RWPE2 (cell line): Measurements from ENCODE around the gene PEAK1.
"Not testable (repeated sequence)": the region's sequence is repeated elsewhere in the genome, so short reads cannot be mapped to it uniquely, and the experiment has no call there.

Source experiments
- ATAC-seq: fragments of 200-7000 bp; cut with Tn5 transposase; 3 replicates; pipeline ENCODE4 v1.9.1; 2021; ENCODE audit warnings: low read depth
- DNase-seq: peaks from one replicate; pipeline ENCODE4 v3.0.0-alpha.2; 2020; ENCODE audit warnings: low spot score
- H3K27ac ChIP-seq: fragments of 450-650 bp; 2 replicates; pipeline ENCODE4 v1.5.1; 2017; ENCODE audit warnings: mild to moderate bottlenecking; ENCODE audit not compliant: poor library complexity, severe bottlenecking
- H3K27me3 ChIP-seq: fragments of 250-450 bp; sonication (Bioruptor Pico); 2 replicates; pipeline ENCODE4 v1.5.1; 2021; ENCODE audit warnings: mild to moderate bottlenecking, moderate library complexity; ENCODE audit not compliant: insufficient read depth, poor library complexity, severe bottlenecking
- H3K36me3 ChIP-seq: fragments of 250-450 bp; sonication (Bioruptor Pico); 2 replicates; pipeline ENCODE4 v1.5.1; 2020; ENCODE audit warnings: low read depth, mild to moderate bottlenecking, moderate library complexity
- H3K4me1 ChIP-seq: fragments of 250-450 bp; sonication (Bioruptor Pico); 2 replicates; pipeline ENCODE4 v1.5.1; 2021; ENCODE audit warnings: mild to moderate bottlenecking, moderate library complexity; ENCODE audit not compliant: insufficient read depth, poor library complexity, severe bottlenecking
- H3K4me3 ChIP-seq: fragments of 250-450 bp; sonication (Bioruptor Pico); 2 replicates; pipeline ENCODE4 v1.5.1; 2021; ENCODE audit warnings: mild to moderate bottlenecking, moderate library complexity; ENCODE audit not compliant: severe bottlenecking
- H3K9me3 ChIP-seq: fragments of 250-450 bp; sonication (Bioruptor Pico); 2 replicates; pipeline ENCODE4 v1.5.1; 2021; ENCODE audit warnings: mild to moderate bottlenecking, moderate library complexity; ENCODE audit not compliant: severe bottlenecking
- TF ChIP-seq, protein P1 (sequence below): fragments of 450-650 bp; IDR thresholded peaks from one replicate; pipeline ENCODE4 v1.5.1; 2017; ENCODE audit warnings: mild to moderate bottlenecking, moderate library complexity; ENCODE audit not compliant: poor library complexity, severe bottlenecking

PEAK1 gene

DNA sequence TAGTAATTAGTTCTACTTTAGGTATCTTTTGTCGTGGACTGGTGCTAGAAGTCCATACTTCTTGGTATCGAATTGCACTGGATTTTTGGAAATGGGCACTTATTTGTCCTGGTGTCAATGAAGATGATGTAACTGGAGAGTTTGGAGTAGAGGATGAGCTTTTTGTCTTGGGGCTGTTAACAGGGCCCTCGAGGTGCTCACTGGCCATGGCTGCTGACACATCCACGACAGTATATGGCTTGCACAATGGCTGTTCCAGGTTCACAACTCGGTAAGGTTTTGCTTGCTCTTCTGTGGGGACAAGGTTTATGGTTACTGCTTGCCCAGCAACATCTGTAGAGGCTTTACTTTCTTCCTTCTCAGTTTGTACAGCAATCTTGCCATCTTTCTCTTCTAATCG is 239.6 kb downstream of the PEAK1 start:
- TF ChIP-seq, protein P1, sequence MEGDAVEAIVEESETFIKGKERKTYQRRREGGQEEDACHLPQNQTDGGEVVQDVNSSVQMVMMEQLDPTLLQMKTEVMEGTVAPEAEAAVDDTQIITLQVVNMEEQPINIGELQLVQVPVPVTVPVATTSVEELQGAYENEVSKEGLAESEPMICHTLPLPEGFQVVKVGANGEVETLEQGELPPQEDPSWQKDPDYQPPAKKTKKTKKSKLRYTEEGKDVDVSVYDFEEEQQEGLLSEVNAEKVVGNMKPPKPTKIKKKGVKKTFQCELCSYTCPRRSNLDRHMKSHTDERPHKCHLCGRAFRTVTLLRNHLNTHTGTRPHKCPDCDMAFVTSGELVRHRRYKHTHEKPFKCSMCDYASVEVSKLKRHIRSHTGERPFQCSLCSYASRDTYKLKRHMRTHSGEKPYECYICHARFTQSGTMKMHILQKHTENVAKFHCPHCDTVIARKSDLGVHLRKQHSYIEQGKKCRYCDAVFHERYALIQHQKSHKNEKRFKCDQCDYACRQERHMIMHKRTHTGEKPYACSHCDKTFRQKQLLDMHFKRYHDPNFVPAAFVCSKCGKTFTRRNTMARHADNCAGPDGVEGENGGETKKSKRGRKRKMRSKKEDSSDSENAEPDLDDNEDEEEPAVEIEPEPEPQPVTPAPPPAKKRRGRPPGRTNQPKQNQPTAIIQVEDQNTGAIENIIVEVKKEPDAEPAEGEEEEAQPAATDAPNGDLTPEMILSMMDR: no peak
- no peaks in the 10 kb centered on the region for H3K27me3 ChIP-seq
- no peak overlapping the region for H3K27ac ChIP-seq
- no peaks in the 10 kb centered on the region; the same call in 1 of the 2 replicates for H3K36me3 ChIP-seq
- no peak overlapping the region for H3K4me3 ChIP-seq
- ATAC-seq: no peak
- H3K4me1 ChIP-seq: no peaks in the 10 kb centered on the region
- no peaks in the 10 kb centered on the region for H3K9me3 ChIP-seq
- no peak for DNase-seq

DNA sequence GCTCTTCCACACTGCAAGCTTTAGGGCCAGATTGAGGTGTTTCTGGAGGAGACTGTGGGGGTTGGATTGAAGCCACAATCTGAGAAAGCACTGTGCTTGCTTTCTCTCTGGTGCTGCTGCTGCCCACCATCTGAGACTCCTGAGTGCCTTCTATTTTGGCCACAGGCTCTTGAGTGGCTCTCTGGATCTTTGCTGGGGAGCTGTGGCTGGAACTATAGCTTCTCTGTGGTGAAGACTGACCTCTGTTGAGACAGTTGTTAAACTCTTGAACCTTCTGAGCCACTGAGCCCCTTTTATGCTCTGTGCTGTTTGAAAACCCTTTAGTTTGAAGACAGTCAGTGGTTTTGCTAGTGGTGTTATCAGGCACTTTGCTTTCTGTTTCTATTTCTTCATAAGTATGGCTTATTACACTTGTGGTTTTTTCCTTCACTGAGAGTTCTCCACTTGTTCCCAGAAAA is 240.3 kb downstream of the PEAK1 start:
- TF ChIP-seq, protein P1: no peak
- no peak for DNase-seq
- no peaks in the 10 kb centered on the region for H3K4me1 ChIP-seq
- no peak; the same call in 2 of the 3 replicates for ATAC-seq
- H3K36me3 ChIP-seq: no peaks in the 10 kb centered on the region; the same call in 1 of the 2 replicates
- H3K27me3 ChIP-seq: no peaks in the 10 kb centered on the region
- no peak overlapping the region for H3K4me3 ChIP-seq
- no peak overlapping the region for H3K27ac ChIP-seq
- no peaks in the 10 kb centered on the region for H3K9me3 ChIP-seq

DNA sequence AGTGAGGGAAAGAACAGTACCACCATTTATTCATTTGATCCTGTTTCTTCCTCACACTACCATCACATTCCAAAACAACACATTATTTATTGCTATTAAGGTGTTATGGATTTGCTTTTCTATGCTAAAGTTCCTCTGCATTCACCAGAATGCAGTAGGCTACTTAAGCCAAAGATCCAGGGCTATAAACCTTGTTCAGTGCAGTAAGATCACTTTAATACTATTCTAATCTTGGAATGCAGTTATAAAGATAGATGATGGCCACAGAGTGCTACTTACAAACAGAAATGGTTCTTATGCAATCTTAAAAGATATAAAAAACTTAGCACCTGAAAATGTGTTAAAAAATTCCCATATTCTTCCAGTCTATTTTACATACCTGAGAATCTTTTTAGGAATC is 241.5 kb downstream of the PEAK1 start:
- Histone ChIP-seq H3K36me3 (no peaks in the 10 kb centered on the region; the same call in 1 of the 2 replicates), H3K4me1 (no peaks in the 10 kb centered on the region), H3K4me3 (no peak overlapping the region), H3K9me3 (no peaks in the 10 kb centered on the region), H3K27ac (no peak overlapping the region), H3K27me3 (no peaks in the 10 kb centered on the region)
- DNase-seq (no peak), ATAC-seq (no peak)
- TF ChIP-seq, protein P1: no peak

DNA sequence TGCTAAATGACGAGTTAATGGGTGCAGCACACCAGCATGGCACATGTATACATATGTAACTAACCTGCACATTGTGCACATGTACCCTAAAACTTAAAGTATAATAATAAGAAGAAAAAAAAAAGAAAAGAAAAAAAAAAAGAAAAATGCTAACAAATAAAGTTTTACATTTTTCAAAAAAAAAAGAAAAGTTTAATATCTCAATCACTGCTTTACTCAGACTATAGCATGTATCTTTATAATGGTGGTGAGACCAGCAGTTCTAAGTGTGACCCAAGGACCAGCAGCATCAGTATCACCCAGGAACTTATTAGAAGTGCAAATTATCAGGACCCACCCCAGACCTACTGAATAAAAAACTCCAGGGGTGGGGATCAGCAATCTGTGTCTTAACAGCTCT is 243.8 kb downstream of the PEAK1 start:
- H3K4me3 ChIP-seq, ATAC-seq, DNase-seq, H3K4me1 ChIP-seq, H3K9me3 ChIP-seq, H3K27me3 ChIP-seq, H3K36me3 ChIP-seq, H3K27ac ChIP-seq: not testable (repeated sequence)

DNA sequence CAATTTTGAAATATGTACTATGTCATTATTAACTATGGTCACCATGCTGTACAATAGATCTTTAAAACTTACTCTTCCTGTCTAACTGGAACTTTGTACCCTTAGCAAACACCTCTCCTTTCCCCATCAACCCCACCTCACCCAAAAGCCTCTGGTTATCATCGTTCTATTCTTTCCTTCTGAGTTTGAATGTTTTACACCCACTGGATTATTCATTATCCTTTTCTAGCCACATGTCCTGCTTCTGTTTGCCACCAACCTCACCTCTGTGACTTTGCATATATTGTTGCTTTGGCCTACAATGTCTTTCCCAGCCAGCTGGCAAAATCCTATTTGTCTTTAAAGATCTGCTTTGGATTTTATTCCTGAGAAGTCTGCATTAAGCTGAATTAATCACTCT is 246.4 kb downstream of the PEAK1 start:
- TF ChIP-seq, protein P1: no peak
- H3K27me3 ChIP-seq: no peaks in the 10 kb centered on the region
- no peak overlapping the region for H3K27ac ChIP-seq
- no peak for ATAC-seq
- H3K4me1 ChIP-seq: no peaks in the 10 kb centered on the region
- H3K9me3 ChIP-seq: no peaks in the 10 kb centered on the region
- H3K4me3 ChIP-seq: no peak overlapping the region
- no peaks in the 10 kb centered on the region; the same call in 1 of the 2 replicates for H3K36me3 ChIP-seq
- no peak for DNase-seq
